SU-DHL-6 (cell line): Measurements from ENCODE around the gene BNC2.

Experiments used
- CTCF ChIP-seq: fragments of 200-600 bp; sonication (generic); IDR thresholded peaks from one replicate; pipeline ENCODE4 v1.5.1; 2017; ENCODE audit warnings: antibody characterized with exemption, mild to moderate bottlenecking, low read length, moderate library complexity; ENCODE audit not compliant: insufficient read depth, poor library complexity, severe bottlenecking
- EZH2phosphoT487 ChIP-seq: fragments of 200-600 bp; sonication (generic), shearing (Covaris generic); conservative IDR thresholded peaks from 2 replicates; pipeline ENCODE4 v1.6.1; 2018; ENCODE audit warnings: mild to moderate bottlenecking, antibody characterized with exemption, low read length, moderate library complexity, mixed read lengths

DNA sequence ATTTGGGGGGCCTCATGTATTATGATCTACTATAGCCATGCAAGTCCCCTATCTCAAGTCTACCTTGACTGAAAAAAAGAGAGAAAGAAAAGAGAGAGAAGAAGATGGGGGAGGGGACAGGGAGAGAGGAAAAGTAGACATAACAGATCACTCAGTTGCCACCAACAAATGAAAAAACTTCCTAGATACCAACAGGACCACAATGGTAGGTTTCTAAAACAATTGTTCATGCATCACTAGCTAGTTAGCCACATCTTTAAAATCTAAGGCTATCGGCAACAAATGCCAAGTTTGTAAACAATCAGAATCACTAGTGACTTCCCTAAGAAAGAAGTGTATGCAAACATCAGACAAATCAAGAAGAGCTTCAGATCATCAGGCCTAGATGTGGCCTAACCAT lies 328.2 kb downstream of the BNC2 start:
- TF ChIP-seq CTCF (no peak), EZH2phosphoT487 (no peak)
